Retinal pigment epithelial cell (primary cell): ENCODE measurements around the gene SYNM.

Source experiments
- DNase-seq: peaks from one replicate; pipeline ENCODE4 v3.0.0-alpha.2; 2010; ENCODE audit warnings: low read depth
- H3K4me3 ChIP-seq: 2 replicates; pipeline ENCODE4 v1.5.1; 2011; ENCODE audit warnings: mild to moderate bottlenecking, low read length, control low read depth, moderate library complexity
- CTCF ChIP-seq: conservative IDR thresholded peaks from 2 replicates; pipeline ENCODE4 v1.5.1; 2011; ENCODE audit warnings: low read depth, low read length, control low read depth, inconsistent platforms

The SYNM gene

GRCh38 chr15:99180086-99180963 is 75.4 kb downstream of the SYNM start:
- no peak for DNase-seq
- no peak overlapping the region for H3K4me3 ChIP-seq
- TF ChIP-seq CTCF = no peak

GRCh38 chr15:99180964-99181306 is 76.1 kb downstream of the SYNM start:
- TF ChIP-seq CTCF = no peak
- H3K4me3 ChIP-seq = no peak overlapping the region
- DNase-seq = no peak

- H3K4me3 ChIP-seq = no peak overlapping the region
- TF ChIP-seq CTCF = no peak
- DNase-seq = no peak
Observed at GRCh38 chr15:99181545-99181971, 76.7 kb downstream of the SYNM start.

GRCh38 chr15:99182791-99183190 is 77.9 kb downstream of the SYNM start:
- no peak overlapping the region for H3K4me3 ChIP-seq
- TF ChIP-seq CTCF = no peak
- no peak for DNase-seq
